CD4-positive, alpha-beta T cell treated with Interleukin-2 at 100 ng/mL for 4 hours (primary cell): ENCODE data around the gene NKD2.

Experiments used
- DNase-seq: peaks from one replicate; pipeline ENCODE4 v3.0.0-alpha.2; 2020; ENCODE audit warnings: low spot score

Gene NKD2

GRCh38 chr5:1043327-1043726 lies 34.7 kb downstream of the NKD2 start:
- no peak for DNase-seq

GRCh38 chr5:1044117-1044516 lies 35.5 kb downstream of the NKD2 start:
- no peak for DNase-seq

GRCh38 chr5:1045960-1046560 lies 37.5 kb downstream of the NKD2 start:
- no peak for DNase-seq

- no peak for DNase-seq
These were observed 38.8 kb downstream of the NKD2 start for GRCh38 chr5:1047332-1047965.

GRCh38 chr5:1048162-1048721 lies 39.6 kb downstream of the NKD2 start:
- no peak for DNase-seq

- no peak for DNase-seq
These were observed 40.5 kb downstream of the NKD2 start for GRCh38 chr5:1048861-1049838.

- DNase-seq: no peak
These were observed 42.1 kb downstream of the NKD2 start for GRCh38 chr5:1050423-1051365.

- no peak for DNase-seq
These were observed 42.7 kb downstream of the NKD2 start for GRCh38 chr5:1051366-1051720.

- no peak for DNase-seq
These were observed 43.5 kb downstream of the NKD2 start for GRCh38 chr5:1052076-1052475.

- no peak for DNase-seq
These were observed 44.2 kb downstream of the NKD2 start for GRCh38 chr5:1052641-1053390.

GRCh38 chr5:1053391-1054017 lies 44.9 kb downstream of the NKD2 start:
- no peak for DNase-seq

- DNase-seq: no peak
These were observed 45.6 kb downstream of the NKD2 start for GRCh38 chr5:1054018-1054798.

GRCh38 chr5:1054799-1055775 lies 46.5 kb downstream of the NKD2 start:
- no peak for DNase-seq

- no peak for DNase-seq
These were observed 47.5 kb downstream of the NKD2 start for GRCh38 chr5:1055896-1056610.

- DNase-seq: no peak
These were observed 48.2 kb downstream of the NKD2 start for GRCh38 chr5:1056611-1057484.

- DNase-seq: no peak
These were observed 49.0 kb downstream of the NKD2 start for GRCh38 chr5:1057485-1058082.
